H7 (cell line): ENCODE results near the gene ZBTB11. TPM values are rescaled to one million over a fixed set of nuclear protein-coding genes. Genes with fewer than 3 reads are reported as not detected.
"Not testable (repeated sequence)": the region's sequence is repeated elsewhere in the genome, so short reads cannot be mapped to it uniquely, and the experiment has no call there.

Source experiments
- DNase-seq: peaks from one replicate; pipeline ENCODE4 v3.0.0; 2012
- H3K27me3 ChIP-seq: 2 replicates; pipeline ENCODE4 v1.6.0; 2011; ENCODE audit warnings: mild to moderate bottlenecking, low read length; ENCODE audit not compliant: control insufficient read depth, insufficient read depth
- H3K36me3 ChIP-seq: replicated peaks from 2 replicates; pipeline ENCODE4 v1.5.1; 2011; ENCODE audit warnings: low read length; ENCODE audit not compliant: control insufficient read depth, insufficient read depth
- H3K4me3 ChIP-seq: 2 replicates; pipeline ENCODE4 v1.5.1; 2011; ENCODE audit warnings: low read depth, mild to moderate bottlenecking, control low read depth, low read length, moderate library complexity; ENCODE audit not compliant: insufficient read depth
- total RNA-seq: library from RNA; depleted of rRNA; stranded (reverse); fragments of >200 nt; shearing (Covaris generic); gene quantifications from 2 replicates; pipeline ENCODE4 v1.2.3, GENCODE V29; 2014

The ZBTB11 gene
- total RNA-seq, 1 experiment from 2014 or later: 15.3 TPM

DNA sequence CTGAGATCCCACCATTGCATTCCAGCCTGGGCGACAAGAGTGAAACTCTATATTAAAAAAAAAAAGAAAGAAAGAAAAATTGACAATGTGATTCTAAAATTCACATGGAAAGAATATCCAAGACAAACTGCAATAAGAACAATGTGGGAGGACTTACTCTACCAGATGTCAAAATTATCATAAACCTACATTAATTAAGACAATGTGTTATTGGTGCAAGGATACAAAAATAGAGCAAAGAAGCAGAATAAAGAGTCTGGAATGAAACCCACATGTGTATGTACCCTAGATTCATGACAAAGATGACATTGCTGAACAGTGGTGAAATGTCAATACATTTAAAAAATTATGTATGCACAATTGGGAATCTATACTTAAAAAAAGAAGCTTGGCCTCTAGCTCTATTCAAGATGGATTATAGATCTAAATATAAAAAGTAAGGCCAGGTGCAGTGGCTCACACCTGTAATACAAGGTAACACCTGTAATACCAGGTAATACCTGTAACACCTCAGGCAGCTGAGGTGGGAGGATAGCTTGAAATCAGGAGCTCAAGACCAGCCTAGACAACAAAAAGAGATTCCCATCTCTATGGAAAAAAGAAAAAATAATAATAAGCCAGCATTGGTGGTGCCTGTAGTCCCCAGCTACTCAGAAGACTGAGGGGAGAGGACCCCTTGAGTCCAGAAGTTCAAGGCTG is 45.7 kb downstream of the ZBTB11 start:
- no peak for DNase-seq
- Histone ChIP-seq H3K4me3 (no peak overlapping the region), H3K36me3 (no peaks in the 10 kb centered on the region), H3K27me3 (no peaks in the 10 kb centered on the region)

DNA sequence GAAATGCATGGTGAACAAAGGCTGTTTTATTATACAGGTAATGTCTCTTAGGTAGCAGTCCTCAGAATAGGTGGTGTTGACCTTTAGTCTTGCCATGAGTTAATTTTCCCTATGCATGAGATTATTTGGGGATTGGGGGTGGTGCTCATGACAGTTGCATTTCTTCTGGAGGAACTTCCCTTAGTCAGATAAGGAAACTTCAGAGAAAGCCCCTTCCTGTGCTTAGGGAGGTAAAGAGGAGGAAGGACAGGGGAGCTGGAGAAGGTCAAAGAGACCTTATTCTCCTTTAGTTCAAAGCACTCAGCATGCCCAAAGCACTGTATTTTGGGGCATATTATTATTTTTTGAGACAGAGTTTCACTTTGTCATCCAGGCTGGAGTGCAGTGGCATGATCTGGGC is 47.7 kb downstream of the ZBTB11 start:
- Histone ChIP-seq H3K27me3 (no peaks in the 10 kb centered on the region), H3K36me3 (no peaks in the 10 kb centered on the region), H3K4me3 (no peak overlapping the region)
- DNase-seq: no peak

DNA sequence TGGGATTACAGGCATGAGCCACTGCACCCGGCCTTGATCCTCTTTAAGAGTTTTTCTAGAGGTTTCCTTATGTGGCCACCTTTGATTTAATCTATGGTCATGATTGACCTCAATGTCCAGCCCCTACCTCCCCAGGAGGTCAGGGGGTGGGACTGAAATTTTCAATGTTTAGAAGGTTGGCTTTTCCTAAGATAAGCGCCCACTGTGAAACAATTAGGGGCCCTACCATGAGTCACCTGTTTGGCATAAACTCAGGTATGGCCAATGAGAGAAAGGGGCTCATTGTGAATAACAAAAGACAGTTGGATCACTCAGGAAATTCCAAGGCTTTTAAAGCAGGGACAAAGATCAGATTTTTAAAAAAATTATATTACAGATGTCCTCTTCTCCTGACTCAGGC is 51.1 kb downstream of the ZBTB11 start:
- Histone ChIP-seq H3K4me3 (no peak overlapping the region), H3K36me3 (no peaks in the 10 kb centered on the region), H3K27me3 (no peaks in the 10 kb centered on the region)
- DNase-seq: no peak

DNA sequence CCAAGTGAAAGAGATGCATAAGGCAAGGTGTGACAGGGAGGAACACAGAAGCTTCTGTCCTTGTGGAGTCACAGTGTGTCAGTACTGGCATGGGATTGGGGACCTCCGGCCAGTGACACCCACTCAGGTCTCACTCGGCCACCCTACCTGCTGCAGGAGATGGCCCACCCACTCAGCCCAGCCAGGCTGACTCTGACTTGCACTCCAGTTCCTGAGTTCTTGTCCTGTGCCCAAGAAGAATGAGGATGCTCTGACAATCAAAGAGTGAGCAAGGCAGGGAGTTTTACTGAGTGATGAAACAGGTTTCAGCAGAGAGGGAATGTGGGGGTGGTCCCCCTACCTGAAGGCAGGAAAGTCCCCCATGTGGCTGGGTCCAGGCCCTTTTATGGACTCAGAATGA is 52.1 kb downstream of the ZBTB11 start:
- no peaks in the 10 kb centered on the region for H3K36me3 ChIP-seq
- H3K4me3 ChIP-seq: no peak overlapping the region
- H3K27me3 ChIP-seq: no peaks in the 10 kb centered on the region
- DNase-seq: no peak

DNA sequence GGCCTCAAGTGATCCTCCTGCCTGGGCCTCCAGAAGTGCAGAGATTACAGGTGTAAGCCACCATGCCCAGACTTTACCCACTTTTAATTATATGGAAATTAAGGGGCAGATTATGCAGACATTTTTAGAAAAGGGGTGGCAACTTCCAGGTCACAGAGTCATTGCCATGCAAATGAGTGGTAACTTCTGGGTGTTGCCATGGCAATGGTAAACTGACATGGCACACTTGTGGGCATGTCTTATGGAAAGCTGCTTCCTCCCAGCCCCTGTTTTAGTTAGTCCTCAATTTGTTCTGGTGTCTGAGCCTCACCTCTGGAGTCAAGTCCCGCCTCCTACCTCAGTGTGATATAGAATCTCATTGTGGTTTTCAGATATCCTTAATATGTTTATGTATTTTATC is 53.3 kb downstream of the ZBTB11 start:
- H3K4me3 ChIP-seq: no peak overlapping the region
- H3K27me3 ChIP-seq: no peaks in the 10 kb centered on the region
- no peaks in the 10 kb centered on the region for H3K36me3 ChIP-seq
- no peak for DNase-seq

DNA sequence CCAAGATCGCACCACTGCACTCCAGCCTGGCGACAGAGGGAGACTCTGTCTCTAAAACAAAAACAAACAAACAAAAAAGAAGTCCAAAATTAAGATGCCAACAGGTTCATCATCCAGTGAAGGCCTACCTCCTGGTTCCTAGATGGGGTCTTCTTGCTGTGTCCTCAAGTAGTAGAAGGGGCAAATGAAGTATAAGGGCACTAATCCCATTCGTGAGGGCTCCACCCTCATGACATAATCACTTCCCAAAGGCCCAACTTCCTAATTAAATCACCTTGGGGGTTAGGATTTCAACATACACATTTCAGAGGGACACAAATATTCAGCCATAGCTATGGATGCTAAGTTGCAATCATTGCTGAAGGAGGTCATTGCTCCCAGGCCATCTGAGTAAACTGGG is 57.2 kb downstream of the ZBTB11 start:
- no peak for DNase-seq
- Histone ChIP-seq H3K27me3 (no peaks in the 10 kb centered on the region), H3K4me3 (no peak overlapping the region), H3K36me3 (no peaks in the 10 kb centered on the region)

DNA sequence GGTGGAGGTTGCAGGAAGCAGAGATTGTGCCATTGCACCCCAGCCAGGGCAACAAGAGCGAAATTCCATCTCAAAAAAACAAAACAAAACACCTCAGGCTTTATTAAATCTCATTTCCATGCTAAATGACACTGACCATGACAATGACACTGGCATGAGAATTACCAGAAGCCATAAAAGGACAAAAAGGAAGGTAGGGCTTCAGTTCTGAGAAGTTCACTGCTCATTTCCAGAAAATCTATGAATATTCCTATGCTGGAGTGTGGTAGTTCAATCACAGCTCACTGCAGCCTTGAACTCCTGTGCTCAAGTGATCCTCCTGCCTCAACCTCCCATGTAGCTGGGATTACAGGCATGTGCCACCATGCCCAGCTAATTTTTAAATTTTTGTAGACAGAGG is 58.2 kb downstream of the ZBTB11 start:
- Histone ChIP-seq H3K27me3 (no peaks in the 10 kb centered on the region), H3K4me3 (no peak overlapping the region), H3K36me3 (no peaks in the 10 kb centered on the region)
- DNase-seq: no peak

DNA sequence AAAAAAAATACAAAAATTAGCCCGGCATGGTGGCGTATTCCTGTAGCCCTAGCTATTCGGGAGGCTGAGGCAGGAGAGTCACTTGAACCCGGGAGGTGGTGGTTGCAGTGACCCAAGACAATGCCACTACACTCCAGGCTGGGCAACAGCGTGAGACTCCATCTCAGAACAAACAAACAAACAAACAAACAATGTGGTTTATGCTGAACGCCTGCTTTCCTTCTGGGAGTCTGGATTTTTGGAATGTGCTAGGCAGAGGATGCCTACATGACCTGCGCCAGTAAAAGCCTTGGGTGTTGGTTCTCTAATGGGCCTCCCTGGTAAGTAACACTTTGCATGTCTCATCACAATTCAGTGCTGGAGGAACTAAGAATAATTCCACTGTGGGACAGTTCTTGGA is 59.5 kb downstream of the ZBTB11 start:
- no peak for DNase-seq
- Histone ChIP-seq H3K4me3 (no peak overlapping the region), H3K27me3 (no peaks in the 10 kb centered on the region), H3K36me3 (no peaks in the 10 kb centered on the region)

DNA sequence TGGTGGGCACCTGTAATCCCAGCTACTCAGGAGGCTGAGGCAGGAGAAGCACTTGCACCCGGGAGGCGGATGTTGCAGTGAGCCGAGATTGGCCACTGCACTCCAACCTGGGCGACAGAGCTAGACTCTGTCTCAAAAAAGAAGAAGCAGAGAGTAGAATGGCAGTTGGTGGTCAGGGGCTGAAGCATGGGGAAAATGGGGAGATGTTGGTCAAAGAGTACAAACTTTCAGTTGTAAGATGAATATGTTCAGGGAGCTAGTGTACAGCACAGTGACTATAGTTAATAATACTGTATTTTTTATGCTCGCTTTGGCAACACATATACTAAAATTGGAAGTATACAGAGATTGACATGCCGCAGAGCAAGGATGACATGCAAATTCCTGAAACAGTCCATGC is 61.4 kb downstream of the ZBTB11 start:
- no peak for DNase-seq

DNA sequence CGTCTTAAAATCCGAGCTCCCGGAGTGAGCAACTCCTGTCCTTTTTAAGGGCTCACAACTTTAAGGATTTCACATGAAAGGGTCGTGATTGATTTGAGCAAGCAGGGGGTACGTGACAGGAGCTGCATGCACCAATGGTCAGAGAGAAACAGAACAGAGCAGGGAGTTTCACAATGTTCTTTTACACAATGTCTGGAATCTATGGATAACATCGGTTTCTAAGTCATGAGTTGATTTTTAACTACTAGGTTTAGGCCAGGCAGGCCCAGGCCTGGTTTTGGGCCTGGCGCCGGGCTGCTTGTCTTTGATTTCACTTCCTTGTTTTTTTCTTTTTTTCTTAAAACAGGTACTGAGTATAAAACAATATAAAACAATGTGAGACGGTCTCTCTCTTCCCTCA is 63.9 kb downstream of the ZBTB11 start:
- not testable (repeated sequence) for H3K4me3 ChIP-seq, DNase-seq, H3K36me3 ChIP-seq, H3K27me3 ChIP-seq

More for the DNA sequence above, 61.4 kb downstream of the ZBTB11 start:
- H3K27me3 ChIP-seq: no peaks in the 10 kb centered on the region
- H3K36me3 ChIP-seq: no peaks in the 10 kb centered on the region
- no peak overlapping the region for H3K4me3 ChIP-seq

DNA sequence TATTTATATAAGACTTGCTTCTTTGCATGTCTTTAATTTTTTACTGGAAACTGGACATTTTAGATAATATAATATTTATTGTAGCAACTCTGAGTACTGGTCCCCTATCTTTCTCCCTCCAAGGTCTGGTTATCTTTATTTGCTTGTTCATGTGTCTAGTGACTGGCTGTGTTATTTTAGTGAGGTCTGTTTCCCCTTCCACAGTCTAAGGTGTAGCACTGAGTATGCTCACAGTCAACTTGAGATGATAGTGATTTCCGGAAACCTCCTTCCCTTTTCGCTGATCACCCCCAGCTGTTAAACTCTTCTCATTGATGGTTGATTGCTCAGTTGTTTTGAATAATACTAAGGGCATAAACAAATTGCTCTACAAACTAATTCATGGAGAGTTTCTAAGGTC is 65.9 kb downstream of the ZBTB11 start:
- Histone ChIP-seq H3K36me3 (no peaks in the 10 kb centered on the region), H3K27me3 (no peaks in the 10 kb centered on the region), H3K4me3 (no peak overlapping the region)
- no peak for DNase-seq

DNA sequence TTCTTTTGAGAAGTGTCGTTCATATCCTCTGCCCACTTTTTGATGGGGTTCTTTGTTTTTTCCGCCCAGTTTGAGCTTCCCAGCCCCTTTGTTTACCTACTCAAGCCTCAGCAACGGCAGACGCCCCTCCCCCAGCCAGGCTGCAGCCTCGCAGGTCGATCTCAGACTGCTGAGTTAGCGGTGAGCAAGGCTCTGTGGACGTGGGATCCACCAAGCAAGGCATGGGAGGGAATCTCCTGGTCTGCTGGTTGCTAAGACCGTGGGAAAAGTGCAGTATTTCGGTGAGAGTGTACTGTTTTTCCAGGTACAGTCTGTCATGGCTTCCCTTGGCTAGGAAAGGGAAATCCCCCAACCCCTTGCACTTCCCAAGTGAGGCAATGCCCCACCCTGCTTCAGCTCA is 71.5 kb downstream of the ZBTB11 start:
- H3K4me3 ChIP-seq, H3K27me3 ChIP-seq, DNase-seq, H3K36me3 ChIP-seq: not testable (repeated sequence)

DNA sequence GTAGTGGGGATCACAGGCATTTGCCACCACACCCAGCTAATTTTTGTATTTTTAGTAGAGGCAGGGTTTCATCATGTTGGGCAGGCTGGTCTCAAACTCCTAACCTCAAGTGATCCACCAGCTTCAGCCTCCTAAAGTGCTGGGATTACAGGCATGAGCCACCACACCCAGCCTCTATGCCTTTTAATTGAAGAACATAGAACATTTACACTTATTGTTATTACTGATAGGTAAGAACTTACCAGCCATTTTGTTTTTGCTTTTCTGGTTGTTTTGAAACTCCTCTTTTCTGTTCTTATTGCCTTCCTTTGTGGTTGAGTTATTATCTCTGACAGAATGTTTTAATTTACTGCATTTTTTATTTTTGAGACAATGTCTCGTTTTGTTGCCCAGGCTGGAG is 73.7 kb downstream of the ZBTB11 start:
- no peak for DNase-seq
- no peaks in the 10 kb centered on the region for H3K27me3 ChIP-seq
- no peaks in the 10 kb centered on the region for H3K36me3 ChIP-seq
- no peak overlapping the region for H3K4me3 ChIP-seq

DNA sequence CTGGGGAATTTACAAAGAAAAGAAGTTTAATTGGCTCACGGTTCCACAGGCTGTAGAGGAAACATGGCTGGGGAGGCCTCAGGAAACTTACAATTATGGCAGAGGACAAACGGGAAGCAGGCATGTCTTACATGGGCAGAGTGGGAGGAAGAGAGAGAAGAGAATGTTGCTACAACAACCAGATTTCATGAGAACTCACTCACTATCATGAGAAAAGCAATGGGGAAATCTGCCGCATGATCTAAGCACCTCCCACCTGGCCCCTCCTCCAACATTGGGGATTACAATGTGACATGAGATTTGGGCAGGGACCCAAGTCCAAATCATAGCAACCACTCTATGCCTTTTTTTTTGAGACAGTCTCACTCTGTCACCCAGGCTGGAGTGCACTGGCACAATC is 74.2 kb downstream of the ZBTB11 start:
- Histone ChIP-seq H3K27me3 (no peaks in the 10 kb centered on the region), H3K36me3 (no peaks in the 10 kb centered on the region), H3K4me3 (no peak overlapping the region)
- DNase-seq: no peak
